Measurements from ENCODE around the gene TAL2. TPM values are rescaled to one million over a fixed set of nuclear protein-coding genes. Genes with fewer than 3 reads are reported as not detected.

TAL2 gene
- total and polyA plus RNA-seq, 9 of the 15 experiments (the other 6 are each of a cell fraction or from before 2014, with no cell fraction given) = 0.21 to 3.7 (median 1.1) TPM; not detected in 1

- TF ChIP-seq MEF2D (tag; conservative IDR thresholded peaks at IDR 0.05; ENCODE audit: low read depth) (no peak), RB1 (IDR thresholded peaks at IDR 0.05; ENCODE audit: low read depth) (peak; percentile 25; the same call in 1 of the 2 replicates), MCM3 (IDR thresholded peaks at IDR 0.05) (no peak), HDAC2 (IDR thresholded peaks at IDR 0.05) (peak; percentile 83; the same call in 1 of the 2 replicates), KLF13 (tag; IDR thresholded peaks at IDR 0.05; ENCODE audit: borderline replicate concordance, low read depth) (peak; percentile 66; the same call in 1 of the 2 replicates), POLR2G (IDR thresholded peaks at IDR 0.05; ENCODE audit: low read depth, low read length) (peak; percentile 67), ARID3B (CRISPR knock-in tag; IDR thresholded peaks at IDR 0.05; ENCODE audit: borderline replicate concordance) (no peak), SAP30 (IDR thresholded peaks at IDR 0.05; ENCODE audit: borderline replicate concordance, insufficient read depth, low read depth, low read length, poor library complexity, severe bottlenecking) (peak; percentile 42), MAZ (CRISPR knock-in tag; conservative IDR thresholded peaks at IDR 0.05 in 1 of 2, IDR thresholded peaks at IDR 0.05 in 1 of 2) (peak in 1 of 2 experiments; percentile 27; a peak in 1 of 4 replicates), CC2D1A (IDR thresholded peaks at IDR 0.05) (no peak), ZC3H4 (CRISPR knock-in tag; IDR thresholded peaks at IDR 0.05; ENCODE audit: borderline replicate concordance) (no peak; the same call in 1 of the 2 replicates), SP1 (CRISPR knock-in tag; IDR thresholded peaks at IDR 0.05) (peak; percentile 52), TFAP4 (CRISPR knock-in tag; IDR thresholded peaks at IDR 0.05; ENCODE audit: borderline replicate concordance) (peak; percentile 48; the same call in 1 of the 2 replicates), ETS2 (tag; IDR thresholded peaks at IDR 0.05; ENCODE audit: borderline replicate concordance, poor library complexity, severe bottlenecking) (no peak), RNF2 (IDR thresholded peaks at IDR 0.05) (peak; percentile 25; the same call in 1 of the 2 replicates)
- TF ChIP-seq, protein P1, sequence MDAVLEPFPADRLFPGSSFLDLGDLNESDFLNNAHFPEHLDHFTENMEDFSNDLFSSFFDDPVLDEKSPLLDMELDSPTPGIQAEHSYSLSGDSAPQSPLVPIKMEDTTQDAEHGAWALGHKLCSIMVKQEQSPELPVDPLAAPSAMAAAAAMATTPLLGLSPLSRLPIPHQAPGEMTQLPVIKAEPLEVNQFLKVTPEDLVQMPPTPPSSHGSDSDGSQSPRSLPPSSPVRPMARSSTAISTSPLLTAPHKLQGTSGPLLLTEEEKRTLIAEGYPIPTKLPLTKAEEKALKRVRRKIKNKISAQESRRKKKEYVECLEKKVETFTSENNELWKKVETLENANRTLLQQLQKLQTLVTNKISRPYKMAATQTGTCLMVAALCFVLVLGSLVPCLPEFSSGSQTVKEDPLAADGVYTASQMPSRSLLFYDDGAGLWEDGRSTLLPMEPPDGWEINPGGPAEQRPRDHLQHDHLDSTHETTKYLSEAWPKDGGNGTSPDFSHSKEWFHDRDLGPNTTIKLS (IDR thresholded peaks at IDR 0.05; ENCODE audit: borderline replicate concordance, low read depth) = no peak
- TF ChIP-seq, protein P2, sequence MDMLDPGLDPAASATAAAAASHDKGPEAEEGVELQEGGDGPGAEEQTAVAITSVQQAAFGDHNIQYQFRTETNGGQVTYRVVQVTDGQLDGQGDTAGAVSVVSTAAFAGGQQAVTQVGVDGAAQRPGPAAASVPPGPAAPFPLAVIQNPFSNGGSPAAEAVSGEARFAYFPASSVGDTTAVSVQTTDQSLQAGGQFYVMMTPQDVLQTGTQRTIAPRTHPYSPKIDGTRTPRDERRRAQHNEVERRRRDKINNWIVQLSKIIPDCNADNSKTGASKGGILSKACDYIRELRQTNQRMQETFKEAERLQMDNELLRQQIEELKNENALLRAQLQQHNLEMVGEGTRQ (CRISPR knock-in tag; IDR thresholded peaks at IDR 0.05) = peak; percentile 69
- TF ChIP-seq, protein P3, sequence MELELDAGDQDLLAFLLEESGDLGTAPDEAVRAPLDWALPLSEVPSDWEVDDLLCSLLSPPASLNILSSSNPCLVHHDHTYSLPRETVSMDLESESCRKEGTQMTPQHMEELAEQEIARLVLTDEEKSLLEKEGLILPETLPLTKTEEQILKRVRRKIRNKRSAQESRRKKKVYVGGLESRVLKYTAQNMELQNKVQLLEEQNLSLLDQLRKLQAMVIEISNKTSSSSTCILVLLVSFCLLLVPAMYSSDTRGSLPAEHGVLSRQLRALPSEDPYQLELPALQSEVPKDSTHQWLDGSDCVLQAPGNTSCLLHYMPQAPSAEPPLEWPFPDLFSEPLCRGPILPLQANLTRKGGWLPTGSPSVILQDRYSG (tag; conservative IDR thresholded peaks at IDR 0.05; ENCODE audit: low read depth) = no peak
Observed at GRCh38 chr9:105694848-105695581, 32.8 kb downstream of the TAL2 start (continued).

All from K562 (cell line).